Endothelial cell of umbilical vein (primary cell): ENCODE measurements around the gene DYRK1A.

Experiments used
- CTCF ChIP-seq, 2 donors: IDR thresholded peaks; 1 replicate in 1 of 2; 2 replicates in 1 of 2; pipeline ENCODE4 v1.5.1; 2011; ENCODE audit warnings: low read length in 2 of 2, mild to moderate bottlenecking in 2 of 2, moderate library complexity in 2 of 2, control low read depth in 1 of 2, inconsistent platforms in 1 of 2, low read depth in 1 of 2; ENCODE audit not compliant: insufficient read depth in 1 of 2; ENCODE audit errors: extremely low read depth in 1 of 2
- MAX ChIP-seq: IDR thresholded peaks from 2 replicates; pipeline ENCODE4 v1.6.1; 2011; ENCODE audit not compliant: insufficient read depth, insufficient read length
- POLR2AphosphoS5 ChIP-seq: IDR thresholded peaks from 2 replicates; pipeline ENCODE4 v1.6.1; 2012; ENCODE audit warnings: low read depth, mild to moderate bottlenecking, control low read depth, low read length, moderate library complexity; ENCODE audit not compliant: insufficient read depth

DNA sequence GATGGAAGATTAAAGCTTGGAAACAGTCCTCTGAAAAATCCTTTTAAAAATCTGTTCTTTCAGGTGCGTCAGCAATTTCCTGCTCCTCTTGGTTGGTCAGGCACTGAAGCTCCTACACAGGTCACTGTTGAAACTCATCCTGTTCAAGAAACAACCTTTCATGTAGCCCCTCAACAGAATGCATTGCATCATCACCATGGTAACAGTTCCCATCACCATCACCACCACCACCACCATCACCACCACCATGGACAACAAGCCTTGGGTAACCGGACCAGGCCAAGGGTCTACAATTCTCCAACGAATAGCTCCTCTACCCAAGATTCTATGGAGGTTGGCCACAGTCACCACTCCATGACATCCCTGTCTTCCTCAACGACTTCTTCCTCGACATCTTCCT lies 145.3 kb downstream of the DYRK1A start:
- TF ChIP-seq CTCF (IDR thresholded peaks at IDR 0.05; ENCODE audit: extremely low read depth in 1 of 2, insufficient read depth in 1 of 2, low read depth in 1 of 2, low read length in 2 of 2) (no peak), POLR2AphosphoS5 (no peak), MAX (no peak)
